H1 (cell line): ENCODE measurements around the gene MAGI1. TPM values are rescaled to one million over a fixed set of nuclear protein-coding genes. Genes with fewer than 3 reads are reported as not detected.

ENCODE experiments used
- EP300 ChIP-seq, 2 experiments: IDR thresholded peaks; 1 replicate in 1 of 2; 2 replicates in 1 of 2; pipeline ENCODE4 v1.6.1; 2011 to 2012; ENCODE audit warnings: low read depth in 2 of 2, low read length in 2 of 2, mild to moderate bottlenecking in 2 of 2, borderline replicate concordance in 1 of 2, inconsistent platforms in 1 of 2, moderate library complexity in 1 of 2
- GTF2F1 ChIP-seq: IDR thresholded peaks from 2 replicates; pipeline ENCODE4 v1.6.1; 2012; ENCODE audit warnings: low read depth, low read length, improper control_type of control experiment, borderline replicate concordance
- HDAC2 ChIP-seq, 2 experiments: fragments of 300-600 bp in 1 of 2; sonication (generic) in 1 of 2; IDR thresholded peaks; 2 replicates each; pipeline ENCODE4 v1.6.1; 2011 to 2012; ENCODE audit warnings: low read depth in 2 of 2, low read length in 2 of 2, mild to moderate bottlenecking in 2 of 2, moderate library complexity in 2 of 2, borderline replicate concordance in 1 of 2, inconsistent platforms in 1 of 2
- TAF1 ChIP-seq: IDR thresholded peaks from 2 replicates; pipeline ENCODE4 v1.6.1; 2011; ENCODE audit warnings: mild to moderate bottlenecking, low read depth, low read length
- polyA plus RNA-seq, 7 experiments: library from polyadenylated mRNA; depleted of rRNA in 3 of 7; stranded (reverse) in 5 of 7; unstranded in 2 of 7; fragments of >200 nt in 5 of 7; fragments of 200-250 nt in 2 of 7; gene quantifications; 1 replicate in 5 of 7; 2 replicates in 1 of 7; 4 replicates in 1 of 7; pipeline versions ENCODE4 v1.2.1 to v1.2.3, GENCODE V29; 2011 to 2013; ENCODE audit warnings: missing spikeins in 2 of 7, mixed read lengths in 2 of 7
- total RNA-seq: library from RNA; stranded (reverse); fragmentation: NEBNext Ultra II Directional; extraction: Animal tissue kit (Norgen Biotek cat#: 25700); gene quantifications from 2 replicates; pipeline ENCODE4 v1.2.1, GENCODE V29; 2021

MAGI1 gene
- total and polyA plus RNA-seq, 2 of the 8 experiments (the other 6 are each of a cell fraction or from before 2014, with no cell fraction given), result 19.8 to 78.0 TPM

DNA sequence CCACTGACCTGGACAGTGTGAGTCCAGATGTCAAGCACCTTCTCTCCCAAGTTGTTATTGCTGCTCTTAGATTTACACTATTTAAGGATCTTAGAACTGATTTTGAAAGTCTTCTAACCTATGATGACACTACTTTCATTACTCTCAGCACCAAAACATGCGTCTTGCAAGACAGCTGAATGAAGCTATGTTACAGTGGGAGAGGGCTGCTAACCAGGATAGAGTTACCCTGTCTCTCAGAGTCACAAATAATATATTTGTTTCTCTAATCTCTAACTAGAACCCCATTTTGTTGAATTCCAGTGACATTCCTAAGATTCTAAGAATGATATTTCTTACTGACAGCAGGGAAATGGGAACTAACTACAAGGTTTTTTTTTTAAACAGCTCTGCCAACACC, 455.5 kb downstream of the MAGI1 start (continued):
- no peak for TF ChIP-seq EP300 (IDR thresholded peaks at IDR 0.05; ENCODE audit: borderline replicate concordance in 1 of 2, low read depth in 2 of 2, low read length in 2 of 2)
- no peak for TF ChIP-seq GTF2F1
- TF ChIP-seq TAF1, result no peak
- TF ChIP-seq HDAC2 (IDR thresholded peaks at IDR 0.05; ENCODE audit: borderline replicate concordance in 1 of 2, low read depth in 2 of 2, low read length in 2 of 2), result no peak
- TF ChIP-seq, all 59 proteins: peak for 0
